ENCODE data around the gene PTAFR. TPM values are rescaled to one million over a fixed set of nuclear protein-coding genes. Genes with fewer than 3 reads are reported as not detected.

PTAFR gene
- total and polyA plus RNA-seq, 2 of the 8 experiments (the other 6 are each of a cell fraction or from before 2014, with no cell fraction given) = 1.2 to 4.9 TPM

DNA sequence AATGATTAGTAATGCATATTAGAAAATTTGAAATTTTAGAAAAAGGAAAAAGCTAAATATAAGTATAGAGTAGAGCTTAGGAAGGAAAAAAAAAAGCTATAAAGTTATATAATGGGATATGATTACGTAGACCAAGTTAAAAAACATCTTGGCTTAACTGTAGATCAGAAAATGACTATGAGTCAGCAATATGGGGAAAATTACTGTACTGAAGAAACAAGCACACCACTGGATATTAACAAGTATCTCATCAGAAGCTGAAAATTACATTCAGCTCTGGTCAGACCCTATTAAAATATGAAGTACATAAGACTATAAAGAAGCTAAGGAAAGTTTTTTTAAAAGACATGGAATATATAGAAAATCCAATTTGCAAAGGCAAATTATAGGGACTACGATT is 36.8 kb upstream of the PTAFR start:
- H2BK20ac ChIP-seq (ENCODE audit: low read length) = no peak overlapping the region
- no peak overlapping the region for H2BK120ac ChIP-seq (replicated peaks; ENCODE audit: low read depth, low read length)
- H3K79me1 ChIP-seq (ENCODE audit: low read depth, low read length) = no peaks in the 10 kb centered on the region; the same call in 1 of the 2 replicates
- H3K4me1 ChIP-seq (replicated peaks in 1 of 4; ENCODE audit: control insufficient read depth in 3 of 4, insufficient read depth in 4 of 4, low read length in 3 of 4) = no peaks in the 10 kb centered on the region
- CTCF ChIA-PET (ENCODE audit: partially characterized antibody) = interaction anchor here (0.6 to 1.9 kb wide), 5 partner anchors 17 to 355 kb away, joined by 3 to 6 read pairs (median 4); no protein-coding TSS in a partner anchor
- DNase-seq (ENCODE audit: low read depth in 1 of 2, low spot score in 2 of 2) = no peak
- no peak overlapping the region for H3K14ac ChIP-seq (ENCODE audit: insufficient read length)
- FAIRE-seq = no peak
- H4K20me1 ChIP-seq (replicated peaks in 1 of 2; ENCODE audit: control insufficient read depth in 1 of 2, insufficient read depth in 2 of 2, low read length in 2 of 2) = peaks cover 0 to 3% of the 10 kb centered on the region in 2 experiments
- H4K5ac ChIP-seq (ENCODE audit: insufficient read length, low read depth, low read length) = no peak overlapping the region
- no peak overlapping the region for H2BK5ac ChIP-seq (ENCODE audit: low read depth, low read length)
- H3K18ac ChIP-seq (ENCODE audit: extremely low read depth, low read length) = no peak overlapping the region
- no peak for TF ChIP-seq TAF7 (optimal IDR thresholded peaks at IDR 0.05; ENCODE audit: borderline replicate concordance, low read depth, low read length)
- no peak for TF ChIP-seq NANOG (IDR thresholded peaks at IDR 0.05; ENCODE audit: insufficient read depth, low read depth, low read length, poor library complexity, severe bottlenecking)
- no peak for TF ChIP-seq GTF2F1 (IDR thresholded peaks at IDR 0.05; ENCODE audit: borderline replicate concordance, low read depth, low read length)
- no peak for TF ChIP-seq HDAC6 (IDR thresholded peaks at IDR 0.05; ENCODE audit: low read depth, low read length)
- TF ChIP-seq RAD21 (IDR thresholded peaks at IDR 0.05 in 1 of 2, conservative IDR thresholded peaks at IDR 0.05 in 1 of 2; ENCODE audit: low read depth in 2 of 2, low read length in 2 of 2) = no peak
- no peak for TF ChIP-seq FOSL1 (IDR thresholded peaks at IDR 0.05; ENCODE audit: insufficient read depth, low read depth, low read length)
- TF ChIP-seq RNF2 (IDR thresholded peaks at IDR 0.05; ENCODE audit: borderline replicate concordance, low read depth, low read length, missing control alignments, poor library complexity, severe bottlenecking) = no peak
- no peak overlapping the region for H2BK15ac ChIP-seq (ENCODE audit: low read length)
- no peak overlapping the region for H4K91ac ChIP-seq (replicated peaks; ENCODE audit: insufficient read length, low read length)
- H3K79me2 ChIP-seq (ENCODE audit: control insufficient read depth in 1 of 2, insufficient read depth in 2 of 2, low read length in 2 of 2) = 0 out of 4 replicates have a peak, but pooled peaks cover 0 to 7% of the 10 kb centered on the region in 2 experiments
- no peak overlapping the region for H4K8ac ChIP-seq (ENCODE audit: extremely low read depth, insufficient read depth, low read length)
- H3K23ac ChIP-seq (ENCODE audit: insufficient read length) = no peak overlapping the region
- no peaks in the 10 kb centered on the region for H3K23me2 ChIP-seq (ENCODE audit: low read depth, low read length)
- H3K56ac ChIP-seq (replicated peaks; ENCODE audit: insufficient read length, low read depth, low read length) = no peak overlapping the region
- H3K9ac ChIP-seq (replicated peaks in 1 of 4; ENCODE audit: extremely low read depth in 1 of 4, low read depth in 3 of 4, low read length in 3 of 4) = no peak overlapping the region
- H3K27ac ChIP-seq (ENCODE audit: low read depth, low read length) = no peak overlapping the region
- H2AFZ ChIP-seq (ENCODE audit: low read length) = no peak overlapping the region
- WGBS, 2 experiments (ENCODE audit: extremely low coverage in 1 of 2, insufficient coverage in 1 of 2, insufficient read length in 1 of 2, insufficient replicate concordance in 2 of 2, low coverage in 1 of 2, low lambda C conversion rate in 2 of 2, missing lambda C conversion rate in 1 of 2) = 46% methylated on average over 2 of the region's 2 CpGs; no CpG with 5 or more reads in 1 of the 2 experiments
- no peak overlapping the region for H3K4me3 ChIP-seq (ENCODE audit: extremely low read depth in 1 of 4, insufficient read depth in 2 of 4, low read depth in 3 of 4, low read length in 4 of 4)
- H3K4ac ChIP-seq (replicated peaks; ENCODE audit: insufficient read length, low read depth, low read length) = no peak overlapping the region
- H2AK5ac ChIP-seq (ENCODE audit: low read depth, low read length) = no peak overlapping the region
- H3K9me3 ChIP-seq (ENCODE audit: insufficient read depth in 2 of 2, low read depth in 1 of 2, low read length in 1 of 2) = no peaks in the 10 kb centered on the region
- peaks cover 6 to 40% (median 18%) of the 10 kb centered on the region in 4 experiments; a peak in 7 of 8 replicates for H3K36me3 ChIP-seq (ENCODE audit: control insufficient read depth in 2 of 4, insufficient read depth in 4 of 4, low read length in 3 of 4)
- H3K27me3 ChIP-seq (replicated peaks in 1 of 4; ENCODE audit: control insufficient read depth in 3 of 4, extremely low read depth in 1 of 4, insufficient read depth in 3 of 4, low read length in 3 of 4) = no peaks in the 10 kb centered on the region
- H2BK12ac ChIP-seq (ENCODE audit: low read depth, low read length) = no peak overlapping the region
- POLR2A ChIA-PET (ENCODE audit: partially characterized antibody) = interaction anchor here (0.7 to 1.2 kb wide), 3 partner anchors 15 to 143 kb away, joined by 3 read pairs; no protein-coding TSS in a partner anchor
- no peak overlapping the region for H3K4me2 ChIP-seq (ENCODE audit: insufficient read depth in 1 of 2, low read depth in 2 of 2, low read length in 2 of 2)
